Spleen (tissue), 11 donors: ENCODE data around the gene MBD3L2B. TPM values are rescaled to one million over a fixed set of nuclear protein-coding genes. Genes with fewer than 3 reads are reported as not detected.
A peak's percentile ranks its signal among the peaks of the same experiment; 100 is the strongest.
"Not testable (repeated sequence)": the region's sequence is repeated elsewhere in the genome, so short reads cannot be mapped to it uniquely, and the experiment has no call there.

ENCODE experiments used
- DNase-seq: peaks from one replicate; pipeline ENCODE4 v3.0.0-alpha.2; 2020
- H3K27ac ChIP-seq, 8 donors: fragments of 200-600 bp; sonication (generic) in 7 of 8; 1 replicate in 4 of 8; 2 replicates in 4 of 8; pipeline versions ENCODE4 v1.5.0 to v1.8.0; 2016 to 2021; ENCODE audit warnings: inconsistent platforms in 4 of 8, mild to moderate bottlenecking in 4 of 8, moderate library complexity in 1 of 8
- H3K27me3 ChIP-seq, 7 donors: fragments of 200-600 bp; sonication (generic) in 6 of 7; replicated peaks in 1 of 7; 1 replicate in 4 of 7; 2 replicates in 3 of 7; pipeline versions ENCODE4 v1.5.0 to v1.8.0; 2016 to 2021; ENCODE audit warnings: inconsistent platforms in 3 of 7, mild to moderate bottlenecking in 1 of 7
- H3K36me3 ChIP-seq, 6 donors: fragments of 200-600 bp; sonication (generic) in 5 of 6; 1 replicate in 4 of 6; 2 replicates in 2 of 6; pipeline versions ENCODE4 v1.5.0 to v1.8.0; 2016 to 2021; ENCODE audit warnings: inconsistent platforms in 2 of 6
- H3K4me1 ChIP-seq, 6 donors: fragments of 200-600 bp; sonication (generic) in 5 of 6; 1 replicate in 3 of 6; 2 replicates in 3 of 6; pipeline versions ENCODE4 v1.5.0 to v1.8.0; 2016 to 2021; ENCODE audit warnings: inconsistent platforms in 3 of 6
- H3K4me3 ChIP-seq, 8 donors: fragments of 200-600 bp; sonication (generic) in 7 of 8; 1 replicate in 4 of 8; 2 replicates in 4 of 8; pipeline versions ENCODE4 v1.5.0 to v1.8.0; 2016 to 2021; ENCODE audit warnings: inconsistent platforms in 4 of 8, mild to moderate bottlenecking in 4 of 8, moderate library complexity in 2 of 8
- H3K9me3 ChIP-seq, 8 donors: fragments of 200-600 bp; sonication (generic) in 7 of 8; 1 replicate in 4 of 8; 2 replicates in 4 of 8; pipeline versions ENCODE4 v1.5.0 to v1.8.0; 2016 to 2021; ENCODE audit warnings: inconsistent platforms in 4 of 8
- CTCF ChIP-seq, 11 experiments: fragments of 200-600 bp in 7 of 11; fragments of 450-650 bp in 4 of 11; sonication (generic) in 4 of 11; IDR thresholded peaks in 8 of 11; conservative IDR thresholded peaks in 3 of 11; 1 replicate in 7 of 11; 2 replicates in 4 of 11; pipeline versions ENCODE4 v1.4.0 to v1.8.0; 2016 to 2021; ENCODE audit warnings: antibody characterized with exemption in 11 of 11, inconsistent platforms in 4 of 11, mild to moderate bottlenecking in 1 of 11
- POLR2A ChIP-seq, 3 donors: fragments of 450-650 bp; IDR thresholded peaks; one replicate each; pipeline ENCODE4 v1.5.1; 2017; ENCODE audit warnings: antibody characterized with exemption in 3 of 3, mild to moderate bottlenecking in 1 of 3
- POLR2AphosphoS5 ChIP-seq, 3 donors: sonication (generic); formaldehyde crosslinking; IDR thresholded peaks; one replicate each; pipeline ENCODE4 v1.5.1; 2017; ENCODE audit warnings: antibody characterized with exemption in 3 of 3
- WGBS, 5 donors: extraction: QIAGEN DNeasy Blood & Tissue Kit in 3 of 5; methylation state at CpG; one replicate each; pipeline versions ENCODE4 v1.1.5 to v1.1.7; 2013 to 2018; 5-methylcytosine and 5-hydroxymethylcytosine counted together
- intact Hi-C: fragments of 100-400 bp; cut with DNase I; formaldehyde crosslinking; loops from one replicate; pipeline ENCODE4 v1.15.0; 2023; ENCODE audit warnings: low total_unique reads
- polyA plus RNA-seq, 3 donors: library from polyadenylated mRNA; stranded (reverse); fragments of 200-250 nt; gene quantifications; one replicate each; pipeline ENCODE4 v1.2.1, GENCODE V29; 2013
- total RNA-seq, 7 donors: library from RNA; depleted of rRNA in 3 of 7; stranded (reverse); fragments of >200 nt in 3 of 7; fragmentation: NEBNext Ultra II Directional in 4 of 7; extraction: Animal tissue kit (Norgen Biotek cat#: 25700) in 4 of 7; gene quantifications; one replicate each; pipeline versions ENCODE4 v1.1.0 to v1.2.1, GENCODE V29; 2016 to 2021
- donor health status: healthy with polysubstance abuse.
- donor health status: DM: no; HTN: no; CAD: no; lungs with moderate emphysema.
- donor health status: DM: no; HTN: no; CAD: no.
- donor health status: Bipolar disorder and iron deficiency.
- donor health status: healthy.
- donor health status: DM: no; HTN: no; CAD: no.
- donor health status: DM: yes; HTN: yes; CAD: no.

Gene MBD3L2B
- total and polyA plus RNA-seq, 10 donors: not detected

GRCh38 chr19:7067716-7068115 lies 46.5 kb upstream of the MBD3L2B start:
- Histone ChIP-seq H3K4me1 (peaks cover 6 to 24% (median 16%) of the 10 kb centered on the region in 6 donors), H3K9me3 (peaks cover 0 to 6% (median 0%) of the 10 kb centered on the region in 8 donors), H3K27ac (no peak overlapping the region), H3K4me3 (no peak overlapping the region), H3K27me3 (no peaks in the 10 kb centered on the region), H3K36me3 (peaks cover 0 to 23% (median 19%) of the 10 kb centered on the region in 6 donors)
- no peak for TF ChIP-seq POLR2A (IDR thresholded peaks at IDR 0.05)
- no peak for TF ChIP-seq POLR2AphosphoS5 (IDR thresholded peaks at IDR 0.05)
- no peak for TF ChIP-seq CTCF (IDR thresholded peaks at IDR 0.05 in 8 of 11, conservative IDR thresholded peaks at IDR 0.05 in 3 of 11)
- WGBS, 5 donors: 82 to 94% (median 88%) methylated on average over 2 of the region's 2 CpGs
- DNase-seq: no peak
- intact Hi-C loops: no loop called here

GRCh38 chr19:7067122-7067521 lies 45.9 kb upstream of the MBD3L2B start:
- H3K27me3 ChIP-seq, intact Hi-C loops, H3K9me3 ChIP-seq, H3K27ac ChIP-seq, H3K4me3 ChIP-seq, DNase-seq: not testable (repeated sequence)
- 68 to 83% (median 75%) methylated on average over 13 of the region's 13 CpGs for WGBS, 5 donors
- peaks cover 0 to 17% (median 13%) of the 10 kb centered on the region in 6 donors for H3K36me3 ChIP-seq
- peaks cover 6 to 24% (median 16%) of the 10 kb centered on the region in 6 donors for H3K4me1 ChIP-seq

GRCh38 chr19:7063764-7064418 lies 42.7 kb upstream of the MBD3L2B start:
- no peaks in the 10 kb centered on the region for H3K27me3 ChIP-seq
- DNase-seq: peak; percentile 18
- H3K9me3 ChIP-seq: peaks cover 0 to 6% (median 0%) of the 10 kb centered on the region in 8 donors
- H3K27ac ChIP-seq: no peak overlapping the region
- peaks cover 0 to 5% (median 0%) of the 10 kb centered on the region in 6 donors for H3K4me1 ChIP-seq
- intact Hi-C loops: no loop called here
- no peak overlapping the region for H3K4me3 ChIP-seq
- 87 to 94% (median 91%) methylated on average over 9 of the region's 9 CpGs for WGBS, 5 donors
- TF ChIP-seq POLR2A (IDR thresholded peaks at IDR 0.05) (no peak), CTCF (IDR thresholded peaks at IDR 0.05 in 8 of 11, conservative IDR thresholded peaks at IDR 0.05 in 3 of 11) (no peak), POLR2AphosphoS5 (IDR thresholded peaks at IDR 0.05) (no peak)
- H3K36me3 ChIP-seq: no peaks in the 10 kb centered on the region

GRCh38 chr19:7063339-7063738 lies 42.1 kb upstream of the MBD3L2B start:
- 87 to 91% (median 88%) methylated on average over 4 of the region's 4 CpGs for WGBS, 5 donors
- Histone ChIP-seq H3K4me1 (no peaks in the 10 kb centered on the region), H3K36me3 (no peaks in the 10 kb centered on the region), H3K27ac (no peak overlapping the region), H3K27me3 (no peaks in the 10 kb centered on the region), H3K9me3 (peaks cover 0 to 6% (median 0%) of the 10 kb centered on the region in 8 donors), H3K4me3 (no peak overlapping the region)
- intact Hi-C loops: no loop called here
- DNase-seq: no peak
- TF ChIP-seq CTCF (IDR thresholded peaks at IDR 0.05 in 8 of 11, conservative IDR thresholded peaks at IDR 0.05 in 3 of 11): no peak

- WGBS, 5 donors: 10 to 40% (median 15%) methylated on average over 1 to 2 of the region's 2 CpGs
- H3K9me3 ChIP-seq, H3K4me1 ChIP-seq, H3K27ac ChIP-seq, H3K36me3 ChIP-seq, DNase-seq, intact Hi-C loops, H3K27me3 ChIP-seq, H3K4me3 ChIP-seq: not testable (repeated sequence)
Measured at GRCh38 chr19:7059977-7060376, 38.7 kb upstream of the MBD3L2B start.

GRCh38 chr19:7058576-7058975 lies 37.3 kb upstream of the MBD3L2B start, which contains the start of gene MBD3L3:
Gene MBD3L3 (minus strand): TSS chr19:7058676. CDS start chr19:7058605, 71 bp downstream.
- intact Hi-C loops, DNase-seq: not testable (repeated sequence)
- WGBS, 5 donors: no CpG with 5 or more reads among the region's 8 CpGs

GRCh38 chr19:7056371-7056770 lies 35.1 kb upstream of the MBD3L2B start:
- DNase-seq: peak; percentile 20
- H3K9me3 ChIP-seq, H3K27me3 ChIP-seq, H3K36me3 ChIP-seq, intact Hi-C loops, H3K4me3 ChIP-seq, H3K27ac ChIP-seq, H3K4me1 ChIP-seq: not testable (repeated sequence)
- 86 to 93% (median 92%) methylated on average over 8 of the region's 16 CpGs; no CpG with 5 or more reads in 1 of the 5 donors for WGBS, 5 donors

More at GRCh38 chr19:7058576-7058975, 37.3 kb upstream of the MBD3L2B start, which contains the start of gene MBD3L3:
- not testable (repeated sequence) for H3K27ac ChIP-seq, H3K9me3 ChIP-seq, H3K36me3 ChIP-seq, H3K4me3 ChIP-seq, H3K27me3 ChIP-seq, H3K4me1 ChIP-seq

- H3K27me3 ChIP-seq, intact Hi-C loops, H3K27ac ChIP-seq, H3K36me3 ChIP-seq, H3K9me3 ChIP-seq, DNase-seq, H3K4me1 ChIP-seq, H3K4me3 ChIP-seq: not testable (repeated sequence)
- 94 to 96% (median 94%) methylated on average over 12 to 13 of the region's 14 CpGs for WGBS, 5 donors
Measured at GRCh38 chr19:7055679-7056078, 34.4 kb upstream of the MBD3L2B start.
